Stimulated activated CD8-positive, alpha-beta memory T cell treated with anti-CD3 and anti-CD28 coated beads, Interleukin-12 subunit alpha, Interleukin-12 subunit beta, amount 100 ng/mL, for 4 hours (primary cell): ENCODE results near the gene DOCK4.

Source experiments
- DNase-seq: peaks from one replicate; pipeline ENCODE4 v3.0.0-alpha.2; 2020; ENCODE audit warnings: low read depth

DOCK4 gene

GRCh38 chr7:112113913-112114575 is 92.2 kb downstream of the DOCK4 start:
- DNase-seq = no peak

- no peak for DNase-seq
These were observed 93.4 kb downstream of the DOCK4 start for GRCh38 chr7:112112822-112113255.

GRCh38 chr7:112110651-112111050 is 95.5 kb downstream of the DOCK4 start:
- no peak for DNase-seq

GRCh38 chr7:112110175-112110574 is 96.0 kb downstream of the DOCK4 start:
- no peak for DNase-seq

- DNase-seq = no peak
These were observed 97.2 kb downstream of the DOCK4 start for GRCh38 chr7:112108981-112109380.

- DNase-seq = no peak
These were observed 100.3 kb downstream of the DOCK4 start for GRCh38 chr7:112105584-112106530.

- no peak for DNase-seq
These were observed 102.1 kb downstream of the DOCK4 start for GRCh38 chr7:112104120-112104519.

GRCh38 chr7:112103246-112103645 is 103.0 kb downstream of the DOCK4 start:
- no peak for DNase-seq

GRCh38 chr7:112101201-112101846 is 104.9 kb downstream of the DOCK4 start:
- DNase-seq = no peak

GRCh38 chr7:112097524-112097923 is 108.7 kb downstream of the DOCK4 start:
- DNase-seq = no peak

- no peak for DNase-seq
These were observed 112.8 kb downstream of the DOCK4 start for GRCh38 chr7:112093409-112093808.

GRCh38 chr7:112092709-112093395 is 113.3 kb downstream of the DOCK4 start:
- no peak for DNase-seq

GRCh38 chr7:112092306-112092705 is 113.9 kb downstream of the DOCK4 start:
- DNase-seq = no peak

GRCh38 chr7:112091768-112092167 is 114.4 kb downstream of the DOCK4 start:
- no peak for DNase-seq

- no peak for DNase-seq
These were observed 116.6 kb downstream of the DOCK4 start for GRCh38 chr7:112089551-112089950.

GRCh38 chr7:112088484-112089016 is 117.6 kb downstream of the DOCK4 start:
- no peak for DNase-seq

GRCh38 chr7:112086496-112087254 is 119.5 kb downstream of the DOCK4 start:
- DNase-seq = no peak

- no peak for DNase-seq
These were observed 121.7 kb downstream of the DOCK4 start for GRCh38 chr7:112084520-112084971.

- DNase-seq = no peak
These were observed 122.3 kb downstream of the DOCK4 start for GRCh38 chr7:112083776-112084355.

GRCh38 chr7:112082306-112082705 is 123.9 kb downstream of the DOCK4 start:
- no peak for DNase-seq

GRCh38 chr7:112081778-112082177 is 124.4 kb downstream of the DOCK4 start:
- DNase-seq = no peak
